OCI-LY7 (cell line): ENCODE results near the gene OAS3.

ENCODE experiments used
- EZH2phosphoT487 ChIP-seq: fragments of 200-600 bp; sonication (generic); IDR thresholded peaks from 2 replicates; pipeline ENCODE4 v1.6.1; 2018; ENCODE audit warnings: low read depth, borderline replicate concordance, mild to moderate bottlenecking, mixed run types, antibody characterized with exemption, low read length, moderate library complexity, mixed read lengths
- TF ChIP-seq, protein P1 (sequence below): fragments of 200-600 bp; sonication (generic); conservative IDR thresholded peaks from 2 replicates; pipeline ENCODE4 v1.5.1; 2014; ENCODE audit warnings: mild to moderate bottlenecking, antibody characterized with exemption, low read length, moderate library complexity, mixed read lengths

DNA sequence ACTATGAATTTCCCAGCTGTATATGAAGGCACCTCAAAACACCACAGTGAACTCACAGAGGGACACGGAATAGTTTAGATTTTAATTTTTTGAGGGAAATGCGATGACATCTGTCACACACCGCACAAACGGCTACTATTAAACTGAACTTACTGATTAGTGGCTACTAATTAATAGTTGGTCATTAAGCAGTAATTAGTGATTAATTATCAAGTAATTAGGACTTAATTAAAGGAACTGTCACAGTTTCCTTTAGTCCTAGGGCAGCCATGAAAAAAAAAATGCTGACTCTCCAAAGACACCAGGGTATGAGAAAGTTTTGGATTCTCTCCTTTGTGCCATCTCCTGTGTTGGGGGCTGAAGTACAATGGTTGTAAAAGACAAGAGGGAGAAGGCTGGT lies 28.6 kb upstream of the OAS3 start:
- TF ChIP-seq, protein P1, sequence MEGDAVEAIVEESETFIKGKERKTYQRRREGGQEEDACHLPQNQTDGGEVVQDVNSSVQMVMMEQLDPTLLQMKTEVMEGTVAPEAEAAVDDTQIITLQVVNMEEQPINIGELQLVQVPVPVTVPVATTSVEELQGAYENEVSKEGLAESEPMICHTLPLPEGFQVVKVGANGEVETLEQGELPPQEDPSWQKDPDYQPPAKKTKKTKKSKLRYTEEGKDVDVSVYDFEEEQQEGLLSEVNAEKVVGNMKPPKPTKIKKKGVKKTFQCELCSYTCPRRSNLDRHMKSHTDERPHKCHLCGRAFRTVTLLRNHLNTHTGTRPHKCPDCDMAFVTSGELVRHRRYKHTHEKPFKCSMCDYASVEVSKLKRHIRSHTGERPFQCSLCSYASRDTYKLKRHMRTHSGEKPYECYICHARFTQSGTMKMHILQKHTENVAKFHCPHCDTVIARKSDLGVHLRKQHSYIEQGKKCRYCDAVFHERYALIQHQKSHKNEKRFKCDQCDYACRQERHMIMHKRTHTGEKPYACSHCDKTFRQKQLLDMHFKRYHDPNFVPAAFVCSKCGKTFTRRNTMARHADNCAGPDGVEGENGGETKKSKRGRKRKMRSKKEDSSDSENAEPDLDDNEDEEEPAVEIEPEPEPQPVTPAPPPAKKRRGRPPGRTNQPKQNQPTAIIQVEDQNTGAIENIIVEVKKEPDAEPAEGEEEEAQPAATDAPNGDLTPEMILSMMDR = no peak
- TF ChIP-seq EZH2phosphoT487 = no peak
